ENCODE measurements around the gene DAB2IP.

DNA sequence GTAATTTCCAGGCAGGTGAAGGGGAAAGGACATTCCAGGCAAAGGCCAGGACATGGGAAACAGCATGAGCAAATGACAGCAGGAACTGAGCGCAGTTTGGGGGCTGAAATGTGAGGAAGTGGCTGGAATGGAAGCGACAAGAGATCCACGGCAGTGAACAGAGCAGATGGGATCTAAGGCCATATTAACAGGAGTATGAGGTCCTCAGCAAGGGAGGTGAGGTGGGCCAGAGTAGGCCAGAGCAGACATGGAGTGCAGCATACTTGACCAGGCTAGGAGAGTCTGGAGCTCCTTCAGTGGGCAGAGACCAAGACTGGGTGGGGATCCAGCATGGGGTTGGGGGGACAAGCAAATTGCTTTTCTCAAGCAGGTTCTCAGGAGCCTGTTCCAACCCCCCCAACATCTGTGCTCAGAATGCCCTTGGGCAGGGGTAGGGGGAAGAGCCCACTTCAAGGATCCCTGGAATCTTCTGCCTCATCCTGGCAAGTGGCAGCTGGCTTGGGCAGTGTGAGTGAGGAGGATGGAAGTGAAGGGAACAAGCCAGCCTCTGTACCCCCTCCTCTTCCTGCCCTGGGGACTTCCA, 34.5 kb downstream of the DAB2IP start:
- TF ChIP-seq POLR2A (IDR thresholded peaks at IDR 0.05): no peak
- TF ChIP-seq, protein P1, sequence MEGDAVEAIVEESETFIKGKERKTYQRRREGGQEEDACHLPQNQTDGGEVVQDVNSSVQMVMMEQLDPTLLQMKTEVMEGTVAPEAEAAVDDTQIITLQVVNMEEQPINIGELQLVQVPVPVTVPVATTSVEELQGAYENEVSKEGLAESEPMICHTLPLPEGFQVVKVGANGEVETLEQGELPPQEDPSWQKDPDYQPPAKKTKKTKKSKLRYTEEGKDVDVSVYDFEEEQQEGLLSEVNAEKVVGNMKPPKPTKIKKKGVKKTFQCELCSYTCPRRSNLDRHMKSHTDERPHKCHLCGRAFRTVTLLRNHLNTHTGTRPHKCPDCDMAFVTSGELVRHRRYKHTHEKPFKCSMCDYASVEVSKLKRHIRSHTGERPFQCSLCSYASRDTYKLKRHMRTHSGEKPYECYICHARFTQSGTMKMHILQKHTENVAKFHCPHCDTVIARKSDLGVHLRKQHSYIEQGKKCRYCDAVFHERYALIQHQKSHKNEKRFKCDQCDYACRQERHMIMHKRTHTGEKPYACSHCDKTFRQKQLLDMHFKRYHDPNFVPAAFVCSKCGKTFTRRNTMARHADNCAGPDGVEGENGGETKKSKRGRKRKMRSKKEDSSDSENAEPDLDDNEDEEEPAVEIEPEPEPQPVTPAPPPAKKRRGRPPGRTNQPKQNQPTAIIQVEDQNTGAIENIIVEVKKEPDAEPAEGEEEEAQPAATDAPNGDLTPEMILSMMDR (IDR thresholded peaks at IDR 0.05): no peak
- TF ChIP-seq EP300 (IDR thresholded peaks at IDR 0.05): no peak

All from tibial nerve (tissue), 4 donors.